Left ventricle myocardium inferior (tissue), 1 donor: ENCODE measurements around the gene PNMA6F. TPM values are rescaled to one million over a fixed set of nuclear protein-coding genes. Genes with fewer than 3 reads are reported as not detected.

Experiments used
- DNase-seq: peaks from one replicate; pipeline ENCODE4 v3.0.0-alpha.2; 2020
- H3K27ac ChIP-seq: fragments of 200-600 bp; replicated peaks from 2 replicates; pipeline ENCODE4 v1.8.0; 2021
- H3K27me3 ChIP-seq: fragments of 200-600 bp; 2 replicates; pipeline ENCODE4 v1.8.0; 2021; ENCODE audit warnings: low read depth
- H3K36me3 ChIP-seq: fragments of 200-600 bp; 2 replicates; pipeline ENCODE4 v1.8.0; 2021
- H3K4me1 ChIP-seq: fragments of 200-600 bp; 2 replicates; pipeline ENCODE4 v1.8.0; 2021
- H3K4me3 ChIP-seq: fragments of 200-600 bp; 2 replicates; pipeline ENCODE4 v1.8.0; 2021; ENCODE audit warnings: mild to moderate bottlenecking, moderate library complexity
- H3K9me3 ChIP-seq: fragments of 200-600 bp; replicated peaks from 2 replicates; pipeline ENCODE4 v1.8.0; 2021
- CTCF ChIP-seq: fragments of 200-600 bp; IDR thresholded peaks from 2 replicates; pipeline ENCODE4 v1.8.0; 2021; ENCODE audit warnings: antibody characterized with exemption, mild to moderate bottlenecking, borderline replicate concordance
- intact Hi-C: fragments of 100-400 bp; cut with micrococcal nuclease; formaldehyde crosslinking; loops from one replicate; pipeline ENCODE4 v1.11.0; 2022
- total RNA-seq: library from RNA; stranded (reverse); fragmentation: NEBNext Ultra II Directional; extraction: Animal tissue kit (Norgen Biotek cat#: 25700); gene quantifications from one replicate; pipeline ENCODE4 v1.2.1, GENCODE V29; 2021
- donor health status: DM: no; HTN: yes; CAD: no; lungs with severe emphysema.

Gene PNMA6F
- total RNA-seq, 1 donor from 2014 or later: not detected

- H3K9me3 ChIP-seq: no peaks in the 10 kb centered on the region
Observed at GRCh38 chrX:153365670-153366069, 44.1 kb upstream of the PNMA6F start.

GRCh38 chrX:153361781-153362397 is 40.3 kb upstream of the PNMA6F start:
- H3K9me3 ChIP-seq: no peaks in the 10 kb centered on the region
- no peaks in the 10 kb centered on the region for H3K36me3 ChIP-seq
- H3K4me1 ChIP-seq: no peaks in the 10 kb centered on the region
- no peak for TF ChIP-seq CTCF
- no peak overlapping the region for H3K27ac ChIP-seq
- intact Hi-C loops: no loop called here
- no peak for DNase-seq
- H3K4me3 ChIP-seq: no peak overlapping the region
- no peaks in the 10 kb centered on the region for H3K27me3 ChIP-seq

More at GRCh38 chrX:153365670-153366069, 44.1 kb upstream of the PNMA6F start:
- Histone ChIP-seq H3K4me3 (no peak overlapping the region), H3K27ac (no peak overlapping the region), H3K27me3 (no peaks in the 10 kb centered on the region), H3K36me3 (no peaks in the 10 kb centered on the region), H3K4me1 (no peaks in the 10 kb centered on the region)
- no peak for TF ChIP-seq CTCF
- no peak for DNase-seq
- intact Hi-C loops: no loop called here

- Histone ChIP-seq H3K27me3 (no peaks in the 10 kb centered on the region), H3K4me1 (no peaks in the 10 kb centered on the region), H3K4me3 (no peak overlapping the region), H3K27ac (no peak overlapping the region), H3K36me3 (no peaks in the 10 kb centered on the region), H3K9me3 (no peaks in the 10 kb centered on the region)
- intact Hi-C loops: no loop called here
- DNase-seq: no peak
- no peak for TF ChIP-seq CTCF
Observed at GRCh38 chrX:153357877-153358276, 36.3 kb upstream of the PNMA6F start.

- no peaks in the 10 kb centered on the region for H3K36me3 ChIP-seq
- H3K27ac ChIP-seq: no peak overlapping the region
- no peaks in the 10 kb centered on the region for H3K4me1 ChIP-seq
- intact Hi-C loops: no loop called here
- no peaks in the 10 kb centered on the region for H3K27me3 ChIP-seq
- DNase-seq: no peak
- no peaks in the 10 kb centered on the region for H3K9me3 ChIP-seq
- no peak for TF ChIP-seq CTCF
- no peak overlapping the region for H3K4me3 ChIP-seq
Observed at GRCh38 chrX:153353416-153353815, 31.8 kb upstream of the PNMA6F start.

GRCh38 chrX:153352858-153353257 is 31.3 kb upstream of the PNMA6F start:
- Histone ChIP-seq H3K4me1 (no peaks in the 10 kb centered on the region), H3K4me3 (no peak overlapping the region), H3K9me3 (no peaks in the 10 kb centered on the region), H3K27ac (no peak overlapping the region), H3K27me3 (no peaks in the 10 kb centered on the region), H3K36me3 (peaks cover under 1% of the 10 kb centered on the region)
- TF ChIP-seq CTCF: no peak
- intact Hi-C loops: no loop called here
- no peak for DNase-seq
